Astrocyte (in vitro differentiated cells and primary cell): ENCODE measurements around the gene SPINK4.

Experiments
- EZH2 ChIP-seq: IDR thresholded peaks from 2 replicates; pipeline ENCODE4 v1.6.1; 2012; ENCODE audit warnings: mild to moderate bottlenecking, low read length, inconsistent platforms; ENCODE audit not compliant: insufficient read depth
- TF ChIP-seq, protein P1 (sequence below): IDR thresholded peaks from 2 replicates; pipeline ENCODE4 v1.5.1; 2011; ENCODE audit warnings: low read depth, mild to moderate bottlenecking, inconsistent platforms, low read length, moderate library complexity; ENCODE audit not compliant: insufficient read depth

DNA sequence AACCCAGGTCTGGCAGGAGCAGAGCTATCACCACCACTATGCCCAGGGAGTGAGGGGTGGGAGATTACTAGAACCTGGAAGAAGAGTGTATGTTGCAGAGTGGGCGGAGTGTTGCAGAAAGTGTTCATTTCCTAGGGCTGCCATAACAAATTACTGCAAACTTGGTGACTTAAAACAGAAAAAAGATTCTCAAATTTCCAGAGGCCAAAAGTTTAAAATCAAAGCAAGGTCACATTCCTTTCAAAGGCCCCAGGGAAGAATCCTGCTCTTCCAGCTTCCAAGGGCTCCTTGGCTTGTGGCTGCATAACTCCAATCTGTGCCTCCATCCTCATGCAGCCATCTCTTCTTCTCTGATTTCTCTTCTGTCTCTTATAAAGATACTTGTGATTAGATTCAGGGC, 30.6 kb upstream of the SPINK4 start:
- TF ChIP-seq, protein P1, sequence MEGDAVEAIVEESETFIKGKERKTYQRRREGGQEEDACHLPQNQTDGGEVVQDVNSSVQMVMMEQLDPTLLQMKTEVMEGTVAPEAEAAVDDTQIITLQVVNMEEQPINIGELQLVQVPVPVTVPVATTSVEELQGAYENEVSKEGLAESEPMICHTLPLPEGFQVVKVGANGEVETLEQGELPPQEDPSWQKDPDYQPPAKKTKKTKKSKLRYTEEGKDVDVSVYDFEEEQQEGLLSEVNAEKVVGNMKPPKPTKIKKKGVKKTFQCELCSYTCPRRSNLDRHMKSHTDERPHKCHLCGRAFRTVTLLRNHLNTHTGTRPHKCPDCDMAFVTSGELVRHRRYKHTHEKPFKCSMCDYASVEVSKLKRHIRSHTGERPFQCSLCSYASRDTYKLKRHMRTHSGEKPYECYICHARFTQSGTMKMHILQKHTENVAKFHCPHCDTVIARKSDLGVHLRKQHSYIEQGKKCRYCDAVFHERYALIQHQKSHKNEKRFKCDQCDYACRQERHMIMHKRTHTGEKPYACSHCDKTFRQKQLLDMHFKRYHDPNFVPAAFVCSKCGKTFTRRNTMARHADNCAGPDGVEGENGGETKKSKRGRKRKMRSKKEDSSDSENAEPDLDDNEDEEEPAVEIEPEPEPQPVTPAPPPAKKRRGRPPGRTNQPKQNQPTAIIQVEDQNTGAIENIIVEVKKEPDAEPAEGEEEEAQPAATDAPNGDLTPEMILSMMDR, result no peak
- no peak for TF ChIP-seq EZH2
